H9 (cell line): Measurements from ENCODE around the gene CD209. TPM values are rescaled to one million over a fixed set of nuclear protein-coding genes. Genes with fewer than 3 reads are reported as not detected.

ENCODE experiments used
- DNase-seq: peaks from one replicate; pipeline ENCODE4 v3.0.0-alpha.2; 2017
- H2AFZ ChIP-seq: one replicate; pipeline ENCODE4 v1.6.1; 2013; ENCODE audit warnings: mild to moderate bottlenecking, low read length, control low read depth, moderate library complexity
- H2AK5ac ChIP-seq: 2 replicates; pipeline ENCODE4 v1.6.1; 2013; ENCODE audit warnings: low read length, control low read depth, mixed read lengths; ENCODE audit not compliant: insufficient read length
- H2BK120ac ChIP-seq: one replicate; pipeline ENCODE4 v1.6.1; 2013; ENCODE audit warnings: low read depth, mild to moderate bottlenecking, low read length, control low read depth, inconsistent platforms; ENCODE audit not compliant: poor library complexity, severe bottlenecking
- H2BK12ac ChIP-seq: 2 replicates; pipeline ENCODE4 v1.6.1; 2013; ENCODE audit warnings: low read length, control low read depth, mixed read lengths, low read depth; ENCODE audit not compliant: insufficient read length
- H2BK15ac ChIP-seq: 2 replicates; pipeline ENCODE4 v1.6.1; 2013; ENCODE audit warnings: low read depth, low read length, control low read depth
- H2BK20ac ChIP-seq: one replicate; pipeline ENCODE4 v1.6.1; 2013; ENCODE audit warnings: low read depth, mild to moderate bottlenecking, low read length, control low read depth, inconsistent platforms; ENCODE audit not compliant: poor library complexity, severe bottlenecking
- H2BK5ac ChIP-seq: 2 replicates; pipeline ENCODE4 v1.6.1; 2013; ENCODE audit warnings: low read length, control low read depth, mixed read lengths; ENCODE audit not compliant: insufficient read length
- H3K14ac ChIP-seq: 2 replicates; pipeline ENCODE4 v1.6.1; 2013; ENCODE audit warnings: low read length, control low read depth; ENCODE audit not compliant: insufficient read depth
- H3K18ac ChIP-seq: 2 replicates; pipeline ENCODE4 v1.6.1; 2013; ENCODE audit warnings: low read depth, mild to moderate bottlenecking, mixed read lengths, low read length, control low read depth; ENCODE audit not compliant: insufficient read length
- H3K23ac ChIP-seq: 2 replicates; pipeline ENCODE4 v1.6.1; 2013; ENCODE audit warnings: low read length, control low read depth, mixed read lengths, low read depth; ENCODE audit not compliant: insufficient read length
- H3K23me2 ChIP-seq: 2 replicates; pipeline ENCODE4 v1.6.1; 2013; ENCODE audit warnings: low read depth, mild to moderate bottlenecking, mixed read lengths, low read length, control low read depth; ENCODE audit not compliant: insufficient read length, poor library complexity, severe bottlenecking
- H3K27ac ChIP-seq: 2 replicates; pipeline ENCODE4 v1.5.1; 2013; ENCODE audit warnings: low read length, control low read depth, mixed read lengths, low read depth; ENCODE audit not compliant: insufficient read length
- H3K27me3 ChIP-seq: 2 replicates; pipeline ENCODE4 v1.6.1; 2013; ENCODE audit warnings: low read length, control low read depth, inconsistent platforms; ENCODE audit not compliant: insufficient read depth
- H3K4ac ChIP-seq: 2 replicates; pipeline ENCODE4 v1.6.1; 2013; ENCODE audit warnings: low read depth, mild to moderate bottlenecking, control low read depth, inconsistent platforms, low read length, moderate library complexity
- H3K4me1 ChIP-seq: 2 replicates; pipeline ENCODE4 v1.6.1; 2013; ENCODE audit warnings: low read length, control low read depth, inconsistent platforms; ENCODE audit not compliant: insufficient read depth
- H3K4me2 ChIP-seq: 2 replicates; pipeline ENCODE4 v1.6.1; 2013; ENCODE audit warnings: low read length, control low read depth, mixed read lengths; ENCODE audit not compliant: insufficient read length, insufficient read depth
- H3K56ac ChIP-seq: 2 replicates; pipeline ENCODE4 v1.6.1; 2013; ENCODE audit warnings: low read depth, mild to moderate bottlenecking, mixed read lengths, low read length, control low read depth; ENCODE audit not compliant: insufficient read length
- H3K79me1 ChIP-seq: 2 replicates; pipeline ENCODE4 v1.6.1; 2013; ENCODE audit warnings: low read depth, mild to moderate bottlenecking, moderate library complexity, low read length, control low read depth, inconsistent platforms; ENCODE audit not compliant: insufficient read depth, poor library complexity, severe bottlenecking
- H3K79me2 ChIP-seq: 2 replicates; pipeline ENCODE4 v1.6.1; 2013; ENCODE audit warnings: low read length, control low read depth, inconsistent platforms; ENCODE audit not compliant: insufficient read depth
- H3K9ac ChIP-seq: 2 replicates; pipeline ENCODE4 v1.6.1; 2013; ENCODE audit warnings: low read length, control low read depth, mixed read lengths; ENCODE audit not compliant: insufficient read length; ENCODE audit errors: extremely low read depth
- H3K9me3 ChIP-seq: one replicate; pipeline ENCODE4 v1.6.1; 2013; ENCODE audit warnings: low read depth, low read length, inconsistent platforms; ENCODE audit not compliant: control insufficient read depth
- H3T11ph ChIP-seq: one replicate; pipeline ENCODE4 v1.6.1; 2013; ENCODE audit warnings: mild to moderate bottlenecking, low read length, control low read depth, inconsistent platforms
- H4K20me1 ChIP-seq: one replicate; pipeline ENCODE4 v1.6.1; 2013; ENCODE audit not compliant: control insufficient read depth, insufficient read length, insufficient read depth
- H4K5ac ChIP-seq: 2 replicates; pipeline ENCODE4 v1.6.1; 2013; ENCODE audit warnings: low read depth, mild to moderate bottlenecking, mixed read lengths, low read length, control low read depth; ENCODE audit not compliant: insufficient read length
- H4K8ac ChIP-seq: replicated peaks from 2 replicates; pipeline ENCODE4 v1.6.1; 2013; ENCODE audit warnings: low read length, control low read depth, mixed read lengths, low read depth; ENCODE audit not compliant: insufficient read length
- H4K91ac ChIP-seq: 2 replicates; pipeline ENCODE4 v1.6.1; 2013; ENCODE audit warnings: low read depth, mild to moderate bottlenecking, moderate library complexity, mixed read lengths, low read length, control low read depth; ENCODE audit not compliant: insufficient read length
- H3K27ac Mint-ChIP-seq, 3 experiments: 2 replicates in 2 of 3; 3 replicates in 1 of 3; pipeline ENCODE4 v1.8.0; 2020 to 2021; ENCODE audit warnings: mixed read lengths in 3 of 3, mild to moderate bottlenecking in 1 of 3, moderate library complexity in 1 of 3
- H3K27me3 Mint-ChIP-seq: 2 replicates; pipeline ENCODE4 v1.8.0; 2021; ENCODE audit warnings: low read depth, mild to moderate bottlenecking, moderate library complexity, mixed read lengths
- H3K36me3 Mint-ChIP-seq, 3 experiments: 2 replicates in 2 of 3; 3 replicates in 1 of 3; pipeline ENCODE4 v1.8.0; 2020 to 2021; ENCODE audit warnings: low read depth in 3 of 3, mixed read lengths in 3 of 3; ENCODE audit not compliant: insufficient read depth in 1 of 3
- H3K4me1 Mint-ChIP-seq, 2 experiments: 2 replicates each; pipeline ENCODE4 v1.8.0; 2020; ENCODE audit warnings: mixed read lengths in 2 of 2
- H3K4me3 Mint-ChIP-seq, 2 experiments: 2 replicates in 1 of 2; 3 replicates in 1 of 2; pipeline ENCODE4 v1.8.0; 2020 to 2021; ENCODE audit warnings: mild to moderate bottlenecking in 2 of 2, mixed read lengths in 2 of 2, moderate library complexity in 1 of 2
- H3K9me3 Mint-ChIP-seq, 2 experiments: 2 replicates in 1 of 2; 3 replicates in 1 of 2; pipeline ENCODE4 v1.8.0; 2020; ENCODE audit warnings: mild to moderate bottlenecking in 2 of 2, mixed read lengths in 2 of 2, moderate library complexity in 1 of 2
- CTCF ChIP-seq: fragments of 200-600 bp; sonication (generic); conservative IDR thresholded peaks from 3 replicates; pipeline ENCODE4 v1.8.0; 2021; ENCODE audit warnings: antibody characterized with exemption, mild to moderate bottlenecking
- WGBS: extraction: QIAGEN DNeasy Blood & Tissue Kit; methylation state at CpG from one replicate; pipeline ENCODE4 v1.1.7; 2013; ENCODE audit warnings: missing lambda C conversion rate, low lambda C conversion rate, mixed read lengths; ENCODE audit not compliant: insufficient read length; ENCODE audit errors: extremely low coverage; 5-methylcytosine and 5-hydroxymethylcytosine counted together
- total RNA-seq: library from RNA; stranded (reverse); gene quantifications from 2 replicates; pipeline ENCODE4 v1.2.1, GENCODE V29; 2021

The CD209 gene
- total RNA-seq, 1 experiment from 2014 or later, result not detected

- H3K27me3 Mint-ChIP-seq, result peaks cover 63% of the 10 kb centered on the region
Measured at GRCh38 chr19:7699417-7700401, 47.6 kb downstream of the CD209 start.

More at GRCh38 chr19:7699417-7700401, 47.6 kb downstream of the CD209 start:
- H2BK20ac ChIP-seq, result no peak overlapping the region
- Mint-ChIP-seq H3K36me3 (no peaks in the 10 kb centered on the region; a peak in 1 of 7 replicates), H3K27ac (no peak overlapping the region), H3K4me1 (peaks cover 8 to 28% of the 10 kb centered on the region in 2 experiments), H3K4me3 (no peak overlapping the region), H3K9me3 (no peaks in the 10 kb centered on the region)
- no peaks in the 10 kb centered on the region for H3K79me1 ChIP-seq
- no peaks in the 10 kb centered on the region; the same call in 1 of the 2 replicates for H3K4me1 ChIP-seq
- no peak overlapping the region for H3K9ac ChIP-seq
- no peaks in the 10 kb centered on the region for H3K23me2 ChIP-seq
- no peaks in the 10 kb centered on the region for H3K27me3 ChIP-seq
- H2BK120ac ChIP-seq, result no peak overlapping the region
- no peak overlapping the region for H2BK5ac ChIP-seq
- no peak overlapping the region for H2AFZ ChIP-seq
- H3K23ac ChIP-seq, result no peak overlapping the region
- no peak overlapping the region for H3K56ac ChIP-seq
- no peak overlapping the region for H2BK15ac ChIP-seq
- no peak overlapping the region for H3K4me2 ChIP-seq
- H3K79me2 ChIP-seq, result no peaks in the 10 kb centered on the region
- no peak for DNase-seq
- H2AK5ac ChIP-seq, result no peak overlapping the region
- no CpG with 5 or more reads among the region's 15 CpGs for WGBS
- H3K18ac ChIP-seq, result no peak overlapping the region
- no peaks in the 10 kb centered on the region for H4K20me1 ChIP-seq
- H4K5ac ChIP-seq, result no peak overlapping the region
- H4K8ac ChIP-seq, result no peak overlapping the region
- H3K9me3 ChIP-seq, result no peaks in the 10 kb centered on the region
- no peak overlapping the region for H3K4ac ChIP-seq
- H2BK12ac ChIP-seq, result no peak overlapping the region
- H3K14ac ChIP-seq, result no peak overlapping the region
- TF ChIP-seq CTCF, result no peak
- no peak overlapping the region for H3K27ac ChIP-seq
- H3T11ph ChIP-seq, result no peak overlapping the region
- no peak overlapping the region for H4K91ac ChIP-seq
